Measurements from ENCODE around the gene DCT.
A peak's percentile ranks its signal among the peaks of the same experiment; 100 is the strongest.

The DCT gene

GRCh38 chr13:94431987-94432386 lies 47.5 kb downstream of the DCT start:
- Mint-ChIP-seq H3K27me3 (ENCODE audit: low read depth, poor library complexity) (peaks cover 3% of the 10 kb centered on the region), H3K4me1 (peaks cover 12% of the 10 kb centered on the region), H3K4me3 (no peak overlapping the region), H3K36me3 (ENCODE audit: low read depth) (no peaks in the 10 kb centered on the region), H3K27ac (peak overlapping the region; percentile 86), H3K9me3 (no peaks in the 10 kb centered on the region)
- DNase-seq = no peak
- TF ChIP-seq, protein P1, sequence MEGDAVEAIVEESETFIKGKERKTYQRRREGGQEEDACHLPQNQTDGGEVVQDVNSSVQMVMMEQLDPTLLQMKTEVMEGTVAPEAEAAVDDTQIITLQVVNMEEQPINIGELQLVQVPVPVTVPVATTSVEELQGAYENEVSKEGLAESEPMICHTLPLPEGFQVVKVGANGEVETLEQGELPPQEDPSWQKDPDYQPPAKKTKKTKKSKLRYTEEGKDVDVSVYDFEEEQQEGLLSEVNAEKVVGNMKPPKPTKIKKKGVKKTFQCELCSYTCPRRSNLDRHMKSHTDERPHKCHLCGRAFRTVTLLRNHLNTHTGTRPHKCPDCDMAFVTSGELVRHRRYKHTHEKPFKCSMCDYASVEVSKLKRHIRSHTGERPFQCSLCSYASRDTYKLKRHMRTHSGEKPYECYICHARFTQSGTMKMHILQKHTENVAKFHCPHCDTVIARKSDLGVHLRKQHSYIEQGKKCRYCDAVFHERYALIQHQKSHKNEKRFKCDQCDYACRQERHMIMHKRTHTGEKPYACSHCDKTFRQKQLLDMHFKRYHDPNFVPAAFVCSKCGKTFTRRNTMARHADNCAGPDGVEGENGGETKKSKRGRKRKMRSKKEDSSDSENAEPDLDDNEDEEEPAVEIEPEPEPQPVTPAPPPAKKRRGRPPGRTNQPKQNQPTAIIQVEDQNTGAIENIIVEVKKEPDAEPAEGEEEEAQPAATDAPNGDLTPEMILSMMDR (IDR thresholded peaks at IDR 0.05) = no peak

DNA sequence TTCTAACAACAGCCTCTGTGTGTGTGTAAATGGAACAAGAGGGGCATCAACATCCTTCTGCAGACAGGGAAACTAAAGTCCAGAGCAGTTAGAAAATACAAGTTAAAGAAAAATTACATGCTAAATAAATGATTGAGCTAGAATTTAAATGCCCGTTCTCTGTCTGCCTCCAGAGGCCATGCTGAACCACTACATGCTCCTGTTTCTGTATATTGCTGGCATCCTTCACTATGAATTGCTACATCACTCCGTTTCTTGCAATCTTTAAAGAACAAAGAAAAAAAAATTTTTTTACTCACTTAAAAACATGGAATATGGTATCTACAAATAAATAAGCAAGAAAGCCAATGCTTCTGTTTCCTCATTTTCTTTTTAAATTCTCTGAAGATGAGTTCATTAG lies 47.9 kb downstream of the DCT start:
- Mint-ChIP-seq H3K4me1 (peaks cover 12% of the 10 kb centered on the region), H3K27ac (no peak overlapping the region), H3K27me3 (ENCODE audit: low read depth, poor library complexity) (peaks cover 3% of the 10 kb centered on the region), H3K36me3 (ENCODE audit: low read depth) (no peaks in the 10 kb centered on the region), H3K4me3 (no peak overlapping the region), H3K9me3 (no peaks in the 10 kb centered on the region)
- TF ChIP-seq, protein P1 (IDR thresholded peaks at IDR 0.05) = no peak
- no peak for DNase-seq

DNA sequence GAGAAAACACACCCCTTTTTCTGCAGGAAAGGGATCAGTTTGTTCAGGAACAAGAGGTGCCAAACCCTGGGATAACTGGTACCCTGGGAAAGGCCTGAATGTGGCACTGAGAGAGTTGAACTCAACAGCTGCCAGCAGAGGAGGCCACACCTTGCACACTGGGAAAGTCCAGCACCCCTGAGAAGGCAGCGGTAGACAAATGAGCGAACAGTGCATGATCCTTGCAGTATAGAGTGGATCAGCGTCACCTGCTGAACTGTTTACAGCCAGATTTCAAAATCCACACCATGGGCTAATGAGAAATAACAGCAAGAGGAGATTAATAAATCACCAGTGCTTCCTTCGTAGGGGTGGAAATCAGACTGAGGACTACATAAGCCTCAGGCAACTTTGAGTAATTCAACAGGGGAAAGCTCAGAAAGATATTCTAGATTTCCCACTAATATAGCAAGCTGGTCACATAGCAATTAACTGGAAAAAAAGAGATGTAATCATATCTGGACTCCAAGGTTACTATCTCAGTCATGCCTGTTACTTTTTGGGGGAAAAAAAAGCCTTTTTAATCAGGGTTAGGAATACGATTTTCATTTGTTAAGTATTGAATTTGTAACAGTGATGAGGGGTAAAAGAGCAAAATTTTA lies 52.0 kb downstream of the DCT start:
- H3K27ac Mint-ChIP-seq = no peak overlapping the region
- no peaks in the 10 kb centered on the region for H3K9me3 Mint-ChIP-seq
- no peaks in the 10 kb centered on the region for H3K27me3 Mint-ChIP-seq (ENCODE audit: low read depth, poor library complexity)
- H3K36me3 Mint-ChIP-seq (ENCODE audit: low read depth) = no peaks in the 10 kb centered on the region
- no peak overlapping the region for H3K4me3 Mint-ChIP-seq
- no peak for DNase-seq
- TF ChIP-seq, protein P1 (IDR thresholded peaks at IDR 0.05) = no peak
- H3K4me1 Mint-ChIP-seq = no peaks in the 10 kb centered on the region

DNA sequence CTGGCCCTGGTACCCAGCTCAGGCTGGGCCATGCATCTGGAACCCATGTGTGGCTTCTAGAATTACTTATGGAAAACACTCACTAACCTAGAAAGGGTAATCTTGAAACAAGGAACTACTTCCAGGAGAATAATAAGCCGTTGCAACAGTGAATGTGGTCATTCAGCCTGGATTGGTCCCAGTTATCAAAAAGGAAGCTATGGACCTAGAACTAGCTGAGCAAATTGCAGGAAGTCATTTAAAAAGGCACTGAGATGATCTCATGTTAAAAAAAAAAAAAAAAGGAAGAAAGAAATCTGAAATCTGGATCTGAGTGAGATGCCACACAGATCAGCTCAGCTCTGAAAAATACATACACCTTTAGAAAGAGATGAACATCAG lies 59.6 kb downstream of the DCT start:
- H3K27ac Mint-ChIP-seq = no peak overlapping the region
- peaks cover 10% of the 10 kb centered on the region for H3K4me1 Mint-ChIP-seq
- no peak for DNase-seq
- TF ChIP-seq, protein P1 (IDR thresholded peaks at IDR 0.05) = no peak
- peaks cover 3% of the 10 kb centered on the region for H3K27me3 Mint-ChIP-seq (ENCODE audit: low read depth, poor library complexity)
- H3K9me3 Mint-ChIP-seq = peaks cover 23% of the 10 kb centered on the region
- H3K4me3 Mint-ChIP-seq = no peak overlapping the region
- peaks cover 6% of the 10 kb centered on the region for H3K36me3 Mint-ChIP-seq (ENCODE audit: low read depth)

- H3K9me3 Mint-ChIP-seq = peaks cover 23% of the 10 kb centered on the region
- H3K27me3 Mint-ChIP-seq (ENCODE audit: low read depth, poor library complexity) = peaks cover 3% of the 10 kb centered on the region
- TF ChIP-seq, protein P1 (IDR thresholded peaks at IDR 0.05) = no peak
- H3K4me1 Mint-ChIP-seq = peaks cover 13% of the 10 kb centered on the region
- H3K36me3 Mint-ChIP-seq (ENCODE audit: low read depth) = peaks cover 6% of the 10 kb centered on the region
- no peak for DNase-seq
- H3K27ac Mint-ChIP-seq = no peak overlapping the region
- H3K4me3 Mint-ChIP-seq = no peak overlapping the region
Measured at GRCh38 chr13:94419304-94419924, 60.1 kb downstream of the DCT start.

DNA sequence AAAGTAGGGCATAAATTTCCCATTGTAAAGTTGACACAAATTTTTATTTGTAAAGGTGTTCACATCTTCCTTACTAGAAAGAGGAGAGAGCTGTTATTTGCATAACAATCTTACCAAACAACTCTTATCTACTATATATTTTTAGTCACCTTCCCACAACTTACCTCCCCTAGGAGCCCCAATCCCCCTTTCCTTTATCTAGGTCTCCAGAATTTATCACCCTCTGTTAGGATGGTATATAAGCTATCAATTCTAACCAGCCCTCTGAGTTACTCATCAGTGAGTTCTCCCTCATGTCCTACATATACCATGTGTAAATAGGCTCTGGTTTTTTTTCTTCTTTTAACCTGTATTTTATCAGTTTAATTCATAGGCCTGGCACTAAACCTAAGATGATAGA lies 62.2 kb downstream of the DCT start:
- H3K9me3 Mint-ChIP-seq = peaks cover 23% of the 10 kb centered on the region
- TF ChIP-seq, protein P1 (IDR thresholded peaks at IDR 0.05) = no peak
- no peak overlapping the region for H3K27ac Mint-ChIP-seq
- no peak overlapping the region for H3K4me3 Mint-ChIP-seq
- H3K36me3 Mint-ChIP-seq (ENCODE audit: low read depth) = peaks cover 6% of the 10 kb centered on the region
- H3K27me3 Mint-ChIP-seq (ENCODE audit: low read depth, poor library complexity) = peaks cover 3% of the 10 kb centered on the region
- no peak for DNase-seq
- H3K4me1 Mint-ChIP-seq = peaks cover 28% of the 10 kb centered on the region
